Astrocyte of the spinal cord (primary cell): ENCODE results near the gene ERC1.

ENCODE experiments used
- DNase-seq: peaks from one replicate; pipeline ENCODE4 v3.0.0; 2011; ENCODE audit warnings: low read depth, low spot score
- H3K4me3 ChIP-seq: 2 replicates; pipeline ENCODE4 v1.5.1; 2011; ENCODE audit warnings: low read depth, mild to moderate bottlenecking, low read length, moderate library complexity
- in situ Hi-C: cut with HindIII; loops from 2 replicates; pipeline ENCODE4 v1.10.0; 2017; ENCODE audit warnings: low sequenced_read_pairs
- TF ChIP-seq, protein P1 (sequence below): IDR thresholded peaks from 2 replicates; pipeline ENCODE4 v1.5.1; 2012; ENCODE audit warnings: low read depth, mild to moderate bottlenecking, low read length, inconsistent platforms

The ERC1 gene

DNA sequence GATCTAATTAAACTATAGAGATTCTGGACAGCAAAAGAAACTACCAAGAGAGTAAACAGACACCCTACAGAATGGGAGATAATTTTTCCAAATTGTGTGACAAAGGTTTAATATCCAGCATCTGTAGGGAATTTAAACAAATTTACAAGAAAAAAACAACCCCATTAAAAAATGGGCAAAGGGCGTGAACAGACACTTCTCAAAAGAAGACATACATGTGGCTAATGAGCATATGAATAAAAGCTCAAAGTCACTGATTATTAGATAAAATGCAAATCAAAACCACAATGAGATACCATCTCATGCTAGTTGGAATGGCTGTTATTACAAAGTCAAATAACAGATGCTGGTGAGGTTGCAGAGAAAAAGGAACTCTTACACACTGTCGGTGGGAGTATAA, 309.4 kb downstream of the ERC1 start:
- no peak overlapping the region for H3K4me3 ChIP-seq
- in situ Hi-C loops = no loop called here

DNA sequence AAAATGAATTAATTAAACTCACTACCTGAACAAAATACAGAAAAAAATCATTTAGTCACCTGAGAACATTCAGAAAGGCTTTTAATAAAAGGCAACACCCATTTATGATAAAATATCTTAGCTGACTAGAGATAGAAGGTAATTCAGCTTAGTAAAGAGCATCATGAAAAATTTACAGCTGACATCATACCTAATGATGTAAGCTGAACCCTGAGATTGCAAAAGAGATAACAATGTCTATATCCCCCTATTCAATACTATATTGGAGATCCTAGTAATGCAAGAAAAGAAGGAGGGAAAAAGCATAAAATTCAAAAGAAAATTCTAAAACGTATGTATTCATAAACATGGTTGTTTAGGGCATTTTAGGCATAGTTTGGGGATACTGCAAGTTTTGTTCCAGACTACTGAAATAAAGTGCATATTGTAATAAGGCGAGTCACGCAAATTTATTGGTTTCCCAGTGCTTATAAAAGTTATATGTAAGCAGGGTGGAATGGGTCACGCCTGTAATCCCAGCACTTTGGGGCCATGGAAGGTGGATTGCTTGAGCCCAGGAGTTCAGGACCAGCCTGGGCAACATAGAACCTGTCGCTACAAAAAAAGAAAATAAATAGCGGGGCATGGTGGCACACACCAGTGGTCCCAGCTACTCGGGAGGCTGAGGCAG, 311.3 kb downstream of the ERC1 start:
- in situ Hi-C loops = no loop called here

More for the DNA sequence above, 309.4 kb downstream of the ERC1 start:
- TF ChIP-seq, protein P1, sequence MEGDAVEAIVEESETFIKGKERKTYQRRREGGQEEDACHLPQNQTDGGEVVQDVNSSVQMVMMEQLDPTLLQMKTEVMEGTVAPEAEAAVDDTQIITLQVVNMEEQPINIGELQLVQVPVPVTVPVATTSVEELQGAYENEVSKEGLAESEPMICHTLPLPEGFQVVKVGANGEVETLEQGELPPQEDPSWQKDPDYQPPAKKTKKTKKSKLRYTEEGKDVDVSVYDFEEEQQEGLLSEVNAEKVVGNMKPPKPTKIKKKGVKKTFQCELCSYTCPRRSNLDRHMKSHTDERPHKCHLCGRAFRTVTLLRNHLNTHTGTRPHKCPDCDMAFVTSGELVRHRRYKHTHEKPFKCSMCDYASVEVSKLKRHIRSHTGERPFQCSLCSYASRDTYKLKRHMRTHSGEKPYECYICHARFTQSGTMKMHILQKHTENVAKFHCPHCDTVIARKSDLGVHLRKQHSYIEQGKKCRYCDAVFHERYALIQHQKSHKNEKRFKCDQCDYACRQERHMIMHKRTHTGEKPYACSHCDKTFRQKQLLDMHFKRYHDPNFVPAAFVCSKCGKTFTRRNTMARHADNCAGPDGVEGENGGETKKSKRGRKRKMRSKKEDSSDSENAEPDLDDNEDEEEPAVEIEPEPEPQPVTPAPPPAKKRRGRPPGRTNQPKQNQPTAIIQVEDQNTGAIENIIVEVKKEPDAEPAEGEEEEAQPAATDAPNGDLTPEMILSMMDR = no peak
- no peak for DNase-seq

DNA sequence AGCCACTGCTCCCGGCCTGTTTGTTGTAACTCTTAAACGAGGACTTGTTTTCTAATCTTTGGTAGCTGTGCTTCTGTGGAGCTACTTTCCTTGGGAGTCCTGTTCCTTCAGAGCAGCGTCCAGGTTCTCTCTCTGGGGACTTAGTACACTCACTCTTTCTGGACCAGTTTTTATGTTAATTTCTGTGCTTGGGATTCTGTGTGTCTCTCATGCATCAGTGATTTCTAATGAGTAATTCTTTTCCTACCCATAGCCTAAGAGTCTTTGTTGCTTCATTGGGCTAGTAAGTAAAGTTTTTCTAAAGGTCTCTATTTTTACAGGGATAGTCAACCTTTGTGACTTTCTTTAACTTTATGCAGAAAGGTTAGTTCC, 314.0 kb downstream of the ERC1 start:
- TF ChIP-seq, protein P1 = no peak
- no peak for DNase-seq
- no peak overlapping the region for H3K4me3 ChIP-seq
- in situ Hi-C loops = no loop called here

More for the DNA sequence above, 311.3 kb downstream of the ERC1 start:
- H3K4me3 ChIP-seq = no peak overlapping the region
- DNase-seq = no peak
- TF ChIP-seq, protein P1 = no peak

DNA sequence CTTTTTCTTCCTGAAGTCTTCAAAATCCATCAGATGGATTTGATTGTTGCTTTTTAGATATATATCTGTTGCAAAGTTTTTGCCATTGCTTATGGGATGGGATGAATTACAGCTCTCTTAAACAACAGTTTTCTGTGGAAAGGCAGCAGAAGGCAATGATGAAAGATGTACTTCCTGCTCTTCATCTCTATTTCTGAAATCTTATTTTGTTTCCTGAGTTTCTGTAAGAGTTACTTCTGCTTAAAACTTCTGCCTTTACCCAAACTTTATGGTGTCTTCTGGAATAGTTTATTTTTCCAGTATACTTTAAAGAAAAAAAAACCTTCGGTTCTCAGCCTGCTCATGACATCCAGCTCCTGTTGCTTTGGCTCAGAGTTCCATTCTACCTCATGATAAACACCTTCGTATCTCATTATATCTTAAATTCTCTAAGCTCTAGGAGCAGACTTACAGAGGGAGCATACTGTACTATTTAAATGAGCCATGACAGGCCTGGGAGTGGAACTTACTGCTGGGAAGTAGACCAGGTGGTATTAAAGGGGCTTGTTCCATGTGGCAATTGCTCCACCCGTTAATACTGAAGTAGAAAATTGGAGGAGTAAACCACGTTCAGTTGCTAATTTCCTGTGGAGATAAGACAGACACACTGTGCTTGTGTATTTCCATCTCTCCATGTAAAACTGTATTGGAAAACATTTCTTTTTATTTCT, 314.9 kb downstream of the ERC1 start:
- no peak for DNase-seq
- in situ Hi-C loops = no loop called here
- H3K4me3 ChIP-seq = no peak overlapping the region
- TF ChIP-seq, protein P1 = no peak

DNA sequence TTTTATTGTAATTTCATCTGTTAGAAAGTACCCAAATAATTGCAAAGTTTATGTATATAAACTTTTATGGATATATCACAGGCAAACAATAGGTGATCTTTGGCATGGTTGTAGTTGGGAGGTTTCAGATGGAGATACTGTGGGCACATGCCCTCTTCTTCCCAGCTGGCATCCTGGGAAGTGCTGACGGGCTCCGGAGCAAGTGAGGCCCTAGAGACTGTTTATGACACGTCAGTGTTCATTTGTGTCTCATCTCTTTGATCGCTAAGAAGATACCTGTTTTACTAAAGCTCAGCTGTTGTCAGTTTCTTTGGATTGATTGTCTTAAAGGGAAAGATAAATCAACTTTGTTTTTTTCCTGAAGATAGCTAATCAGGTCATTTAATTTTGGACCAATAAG, 315.8 kb downstream of the ERC1 start:
- TF ChIP-seq, protein P1 = no peak
- in situ Hi-C loops = no loop called here
- no peak for DNase-seq
- H3K4me3 ChIP-seq = no peak overlapping the region

DNA sequence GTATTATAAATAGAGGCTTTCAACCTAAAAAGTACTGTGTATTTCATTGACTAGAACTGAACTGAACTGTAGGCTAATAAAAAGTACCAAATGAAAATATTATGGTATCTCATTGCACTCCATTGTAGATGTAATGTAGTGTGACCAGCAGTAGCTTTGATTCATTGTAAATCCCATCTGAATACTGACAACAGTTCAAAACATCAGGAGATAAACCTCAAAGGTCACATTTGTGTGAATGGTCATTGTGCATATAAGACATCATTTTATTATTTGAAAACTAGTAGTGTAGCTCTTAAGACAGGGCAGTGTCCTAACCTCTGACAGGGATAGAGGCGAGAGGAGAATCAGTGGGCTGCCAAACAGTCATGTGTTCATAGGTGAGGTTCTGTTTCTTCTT, 316.8 kb downstream of the ERC1 start:
- no peak for DNase-seq
- no peak overlapping the region for H3K4me3 ChIP-seq
- in situ Hi-C loops = no loop called here
- TF ChIP-seq, protein P1 = no peak
